OCI-M2 (cell line): ENCODE measurements around the gene NPPA.

Source experiments
- DNase-seq: peaks from one replicate; lab custom pipeline; 2025; ENCODE audit not compliant: unreplicated experiment; lab: John Stamatoyannopoulos, UW

NPPA gene

DNA sequence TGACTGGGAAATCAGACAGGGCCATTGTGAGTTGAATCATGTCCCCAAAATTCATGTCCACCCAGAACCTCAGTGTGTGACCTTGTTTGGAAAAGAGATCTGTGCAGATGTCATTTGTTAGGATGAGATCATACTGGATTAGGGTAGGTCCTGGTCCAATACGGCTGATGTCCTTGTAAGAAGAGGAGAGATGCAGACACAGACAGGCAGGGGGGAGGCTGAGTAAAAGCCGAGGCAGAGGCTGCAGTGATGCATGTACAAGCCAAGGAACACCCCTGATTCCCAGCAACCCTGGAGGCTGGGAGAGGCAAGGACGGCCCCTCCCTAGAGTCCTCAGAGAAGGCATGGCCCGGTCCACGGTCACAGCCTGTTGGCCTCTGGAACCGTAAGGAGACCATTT is 27.0 kb upstream of the NPPA start:
- DNase-seq = no peak

DNA sequence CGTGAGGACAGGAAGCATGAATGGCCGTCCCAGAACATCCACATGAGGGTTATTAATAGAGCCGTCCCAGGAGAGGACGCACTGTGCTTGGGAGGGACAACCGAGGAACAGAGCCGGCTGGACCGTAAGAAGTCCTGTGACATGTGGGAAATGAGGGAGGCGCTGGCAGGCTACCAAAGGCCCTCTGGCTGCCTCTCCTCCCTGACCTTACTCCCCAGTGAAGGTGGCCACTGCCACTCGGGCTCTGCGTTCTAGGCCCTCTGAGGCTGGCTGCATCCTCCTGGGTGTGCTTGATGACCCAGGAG is 26.6 kb upstream of the NPPA start:
- DNase-seq = no peak

DNA sequence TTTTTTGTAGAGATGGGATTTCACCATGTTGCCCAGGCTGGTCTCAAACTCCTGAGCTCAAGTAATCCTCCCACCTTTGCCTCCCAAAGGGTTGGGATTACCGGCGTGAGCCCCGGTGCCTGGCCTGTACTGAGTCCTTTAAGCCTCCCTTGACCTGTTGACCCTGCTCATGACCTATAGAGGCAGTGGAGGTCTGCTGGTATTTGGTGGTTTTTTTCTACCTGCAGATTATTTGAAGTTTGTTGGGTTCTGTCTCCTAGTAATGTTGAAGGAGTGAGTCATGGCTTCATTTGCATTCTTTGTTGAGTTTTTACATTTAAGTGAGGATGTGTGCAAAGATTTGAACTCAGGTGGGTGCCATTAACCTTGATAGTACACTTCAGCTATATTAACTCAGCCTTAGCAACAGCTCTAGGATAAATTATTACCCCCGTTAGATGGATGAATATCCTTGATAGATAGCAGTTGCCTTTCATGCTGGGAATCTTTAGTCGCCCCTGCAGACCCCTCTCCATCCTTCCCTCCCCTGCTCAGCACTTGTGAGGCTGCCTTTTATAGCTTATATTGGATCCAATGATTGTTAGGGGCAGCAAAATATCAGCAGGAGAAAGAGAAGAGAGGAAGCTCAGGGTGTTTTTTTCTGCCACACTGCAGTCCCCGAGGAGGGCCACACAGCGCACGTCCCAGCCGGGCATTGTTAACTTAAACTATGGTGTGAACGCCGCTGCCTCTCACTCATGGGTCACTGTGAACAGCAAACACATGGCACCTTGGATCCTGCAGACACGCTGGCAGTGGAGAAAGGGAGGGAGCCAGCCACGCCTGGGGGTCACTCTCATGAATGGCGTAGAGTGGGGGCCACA is 26.0 kb upstream of the NPPA start:
- no peak for DNase-seq

DNA sequence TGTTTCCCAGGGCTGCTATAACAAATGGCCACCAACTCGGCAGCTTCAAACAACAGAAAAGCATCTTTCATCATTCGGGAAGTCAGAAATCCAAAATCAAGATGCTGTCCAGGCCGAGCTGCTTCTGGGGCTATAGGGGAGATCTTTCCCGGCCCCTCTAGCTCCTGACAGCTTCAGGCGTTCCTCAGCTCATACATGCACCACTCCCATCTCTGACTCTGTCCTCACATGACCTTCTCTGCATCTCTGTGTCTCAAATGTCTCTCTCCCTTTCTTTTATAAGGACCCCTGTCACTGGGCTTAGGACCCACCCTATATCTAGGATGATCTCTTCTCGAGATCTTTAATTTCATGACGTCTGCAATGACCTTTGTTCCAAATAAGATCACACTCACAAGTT is 25.0 kb upstream of the NPPA start:
- no peak for DNase-seq

DNA sequence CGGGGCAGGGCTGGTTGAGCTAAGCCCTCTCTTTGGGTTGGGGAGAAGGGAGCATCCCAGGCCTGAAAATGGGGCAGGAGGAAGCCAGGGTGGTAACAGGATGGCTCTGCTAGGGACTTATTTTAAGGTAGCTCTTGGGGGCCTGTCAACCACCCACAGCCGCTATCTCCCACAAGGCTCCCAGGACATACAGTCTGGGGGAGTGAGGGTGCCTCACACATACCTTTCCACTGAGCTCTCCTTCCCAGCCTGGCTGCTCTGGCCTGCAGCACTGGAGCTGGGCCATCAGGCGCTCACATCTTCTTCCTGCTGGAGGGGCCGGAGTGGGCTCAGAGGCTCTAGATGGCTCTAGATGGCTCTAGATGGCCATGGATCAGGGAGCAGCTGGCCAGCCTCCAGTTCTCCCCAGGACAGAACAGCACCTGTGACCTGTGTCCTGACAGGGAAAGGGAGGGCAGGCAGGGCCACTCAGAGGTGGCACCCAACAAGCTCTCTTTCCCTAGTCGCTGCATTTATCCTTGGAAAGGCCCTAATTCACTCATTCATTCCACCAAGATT is 22.1 kb upstream of the NPPA start:
- no peak for DNase-seq

DNA sequence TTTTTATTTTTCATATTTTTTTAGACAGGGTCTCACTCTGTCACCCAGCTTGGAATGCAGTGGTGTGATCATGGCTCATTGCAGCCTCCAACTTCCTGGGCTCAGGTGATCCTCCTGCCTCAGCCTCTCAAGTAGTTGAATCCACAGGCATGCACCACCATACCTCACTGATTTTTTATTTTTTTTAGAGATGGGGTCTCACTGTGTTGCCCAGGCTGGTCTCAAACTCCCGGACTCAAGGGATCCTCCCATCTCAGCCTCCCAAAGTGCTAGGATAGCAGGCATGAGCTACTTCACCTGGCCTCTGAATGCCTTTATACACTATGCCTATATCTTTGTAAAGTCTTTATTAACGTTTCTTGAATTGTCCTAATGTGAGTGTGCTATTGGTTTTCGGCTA is 21.5 kb upstream of the NPPA start:
- no peak for DNase-seq

DNA sequence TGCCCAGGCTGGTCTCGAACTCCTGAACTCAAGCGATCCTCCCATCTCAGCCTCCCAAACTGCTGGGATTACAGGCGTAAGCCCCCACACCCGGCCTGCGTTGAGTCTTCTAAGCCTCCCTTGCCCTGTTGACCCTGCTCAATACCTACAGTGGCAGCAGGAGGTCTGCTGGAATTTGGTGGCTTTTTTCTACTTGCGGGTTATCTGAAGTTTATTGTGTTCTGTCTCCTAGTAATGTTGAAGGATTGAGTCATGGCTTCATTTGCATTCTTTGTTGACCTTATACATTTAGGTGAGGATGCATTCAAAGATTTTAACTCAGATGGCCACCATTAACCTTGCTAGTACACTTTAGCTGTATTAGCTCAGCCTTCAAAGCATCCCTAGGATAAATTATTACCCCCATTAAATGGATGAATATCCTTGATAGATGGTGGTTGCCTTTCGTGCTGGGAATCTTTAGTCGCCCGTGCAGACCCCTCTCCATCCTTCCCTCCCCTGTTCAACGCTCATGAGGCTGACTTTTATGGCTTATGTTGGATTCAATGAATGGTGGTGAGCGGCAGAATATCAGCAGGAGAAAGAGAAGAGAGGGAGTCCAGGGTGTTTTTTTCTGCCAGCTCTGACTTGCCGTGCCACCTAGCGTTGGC is 20.9 kb upstream of the NPPA start:
- DNase-seq = no peak

DNA sequence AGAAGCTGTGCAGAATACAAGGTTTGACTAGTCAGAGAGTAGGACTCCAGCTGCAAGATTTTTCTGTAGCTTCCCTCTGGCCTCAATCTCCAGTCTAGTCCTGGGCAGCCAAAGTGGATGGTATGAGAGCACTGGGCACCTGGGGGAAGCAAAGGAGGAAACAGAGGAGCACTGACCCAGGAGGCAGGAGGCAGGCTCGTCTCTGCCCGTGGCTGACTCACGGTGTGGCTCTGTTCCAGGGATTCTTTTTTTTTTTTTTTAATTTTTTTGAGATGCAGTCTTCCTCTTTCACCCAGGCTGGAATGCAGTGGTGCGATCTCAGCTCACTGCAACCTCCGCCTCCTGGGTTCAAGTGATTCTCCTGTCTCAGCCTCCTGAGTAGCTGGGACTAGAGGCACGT is 15.3 kb upstream of the NPPA start:
- no peak for DNase-seq

DNA sequence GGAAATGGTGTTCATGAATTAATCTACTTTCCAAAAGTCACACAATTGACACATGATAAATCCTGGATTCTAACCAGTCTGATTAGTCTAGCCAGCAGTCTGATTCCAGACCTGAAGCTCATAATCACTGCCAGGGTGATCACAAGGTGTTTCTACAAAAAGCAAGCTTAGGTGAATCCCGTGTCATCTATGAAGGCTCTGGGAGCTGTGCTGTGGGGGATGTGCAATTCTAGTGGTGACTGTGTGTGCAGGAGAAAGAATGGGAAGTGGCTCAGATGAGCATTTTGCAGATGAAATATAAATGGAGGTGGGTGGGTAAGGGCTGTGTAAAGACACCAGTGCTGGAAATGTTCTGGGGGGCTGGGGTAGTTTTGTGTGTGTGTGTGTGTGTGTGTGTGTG is 13.0 kb upstream of the NPPA start:
- no peak for DNase-seq

DNA sequence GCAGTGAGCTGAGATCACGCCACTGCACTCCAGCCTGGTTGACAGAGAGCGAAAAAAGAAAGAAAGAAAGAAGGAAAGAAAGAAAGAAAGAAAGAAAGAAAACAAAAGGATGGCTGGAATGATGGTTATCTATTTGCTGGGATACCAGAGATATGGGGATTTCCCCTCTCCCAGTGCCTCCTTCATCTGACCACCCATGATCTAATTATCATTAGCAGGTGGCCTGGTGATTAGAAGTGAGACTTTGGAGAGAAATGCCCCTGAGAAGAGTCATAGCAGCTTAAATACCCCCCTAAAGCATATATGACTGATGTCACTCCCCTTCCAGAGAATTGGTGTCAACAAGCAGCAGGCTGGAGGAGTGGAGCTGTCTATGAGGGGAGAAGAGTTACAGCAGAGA is 12.5 kb upstream of the NPPA start:
- no peak for DNase-seq

DNA sequence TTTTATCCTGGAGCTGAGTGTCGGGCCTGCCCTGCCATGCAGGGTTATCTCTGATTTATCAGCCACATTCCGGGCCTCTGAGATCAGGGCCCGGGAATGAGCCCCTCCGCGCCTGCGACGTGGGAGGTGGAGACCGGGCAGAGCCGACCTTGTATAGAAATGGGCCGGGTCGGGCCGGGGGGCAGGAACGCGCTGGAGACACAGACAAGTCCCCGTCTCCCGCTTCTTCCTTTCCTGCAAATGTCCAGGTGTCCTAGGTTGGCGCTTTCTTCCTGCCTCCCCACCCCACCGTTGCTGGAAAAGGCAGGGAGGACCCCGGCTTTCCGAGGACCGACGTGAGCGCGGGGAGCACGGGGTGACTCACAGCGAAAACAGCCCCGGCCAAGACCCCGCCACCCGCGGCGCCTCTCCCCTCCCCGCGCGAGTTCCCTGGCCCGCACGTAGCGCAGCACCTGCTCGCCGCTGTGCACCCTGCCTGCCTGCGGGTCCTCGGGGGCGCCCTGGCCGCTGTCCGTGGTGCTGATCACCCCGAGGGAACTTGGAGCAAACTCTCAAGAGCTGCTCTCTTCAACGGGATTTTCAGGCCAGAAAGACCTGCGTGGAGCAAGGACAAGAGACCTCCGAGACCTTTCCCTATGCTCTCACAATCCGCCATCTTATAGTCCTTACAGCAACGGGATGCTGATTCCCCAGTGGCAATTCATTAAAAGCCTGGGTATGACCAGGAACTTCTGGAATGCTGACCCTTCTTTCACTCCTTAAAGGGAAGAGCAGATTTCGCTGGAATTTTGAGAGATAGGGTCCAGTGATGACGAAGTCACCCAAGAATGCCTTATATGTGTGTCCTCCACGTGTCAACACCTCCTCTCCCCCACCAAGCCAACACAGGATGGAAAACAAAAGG is 11.6 kb upstream of the NPPA start:
- DNase-seq = no peak

DNA sequence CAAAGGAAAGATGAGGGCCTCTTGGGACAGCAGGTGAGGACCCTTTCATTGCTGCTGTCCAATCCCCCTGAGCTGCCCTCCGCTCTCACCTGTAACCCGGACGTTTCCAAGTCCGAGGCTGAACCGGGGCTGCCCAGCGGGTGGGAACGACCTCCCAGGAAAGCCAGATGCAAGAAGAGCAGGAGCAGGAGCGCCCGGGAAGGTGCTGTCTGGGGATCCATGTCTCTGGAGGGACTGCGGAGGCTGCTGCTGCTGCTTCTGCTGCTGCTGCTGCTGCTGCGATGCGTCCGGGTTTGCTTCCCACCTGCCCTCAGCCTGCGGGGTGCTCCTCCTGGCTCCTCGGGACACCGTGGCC is 11.0 kb upstream of the NPPA start, which contains the start of gene NPPB:
Gene NPPB, minus strand, starts transcription at position 333 of the 355 bp plus-strand sequence. Its CDS starts 112 bp downstream, at position 221.
- DNase-seq = no peak

DNA sequence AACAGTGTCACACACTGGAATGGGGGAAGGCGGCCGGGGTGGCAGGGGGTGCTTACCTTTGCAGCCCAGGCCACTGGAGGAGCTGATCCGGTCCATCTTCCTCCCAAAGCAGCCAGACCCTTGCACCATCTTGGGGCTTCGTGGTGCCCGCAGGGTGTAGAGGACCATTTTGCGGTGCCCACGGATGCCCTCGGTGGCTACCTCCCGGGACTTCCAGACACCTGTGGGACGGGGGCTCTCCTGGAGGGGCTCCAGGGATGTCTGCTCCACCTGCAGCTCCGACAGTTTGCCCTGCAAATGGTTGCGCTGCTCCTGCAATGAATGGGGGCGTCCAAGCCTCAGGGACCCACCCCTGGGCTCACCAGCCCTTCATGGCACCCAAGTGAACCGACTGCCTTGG is 10.6 kb upstream of the NPPA start:
- DNase-seq = no peak

DNA sequence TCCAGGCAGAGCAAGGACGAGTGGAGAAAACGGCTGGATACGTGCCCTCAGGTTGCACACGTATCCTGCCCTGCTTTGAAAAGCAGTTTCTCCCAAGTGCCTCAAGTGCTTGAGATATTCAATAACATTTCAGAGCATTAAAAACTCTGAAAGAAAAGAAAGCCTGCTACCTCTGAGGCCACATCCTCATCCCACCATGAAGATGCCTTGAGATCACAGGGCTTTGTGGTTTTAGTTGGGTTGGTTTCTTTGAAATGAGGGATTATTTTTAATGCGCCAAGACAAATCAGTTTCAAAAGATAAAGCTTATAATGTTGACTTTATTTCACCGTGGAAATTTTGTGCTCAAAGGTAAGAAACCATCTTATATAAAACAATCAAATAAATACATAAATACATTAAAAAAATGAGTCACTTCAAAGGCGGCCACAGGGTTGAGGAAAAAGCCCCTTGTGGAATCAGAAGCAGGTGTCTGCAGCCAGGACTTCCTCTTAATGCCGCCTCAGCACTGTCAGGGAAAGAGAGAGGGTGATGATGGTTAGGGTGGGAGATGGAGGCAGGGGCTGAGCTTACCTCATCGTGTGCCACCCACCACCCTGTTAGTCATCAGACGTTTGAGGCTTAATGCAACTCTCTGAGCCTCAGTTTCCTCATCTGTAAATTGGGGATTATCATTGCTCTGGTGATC is 9.7 kb upstream of the NPPA start:
- no peak for DNase-seq

DNA sequence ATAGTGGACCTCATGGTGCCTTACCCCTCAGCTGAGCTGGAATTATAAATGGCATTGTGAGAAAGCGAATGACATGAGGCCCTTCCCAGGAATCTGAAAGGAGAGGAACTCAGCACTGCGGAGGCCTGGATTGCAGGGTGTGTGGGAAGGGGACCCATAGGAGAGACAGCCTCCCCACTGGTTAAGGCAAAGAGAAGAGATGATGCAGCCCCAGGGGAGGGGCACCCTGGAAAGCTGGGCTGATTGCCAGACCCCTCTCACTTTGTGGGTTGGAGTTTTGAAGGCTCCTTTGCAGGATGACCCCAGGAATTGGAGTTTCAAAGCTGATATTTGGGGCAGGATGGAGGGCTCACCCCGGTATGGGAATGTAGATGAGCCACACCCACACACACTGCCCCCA is 9.1 kb upstream of the NPPA start:
- DNase-seq = no peak

DNA sequence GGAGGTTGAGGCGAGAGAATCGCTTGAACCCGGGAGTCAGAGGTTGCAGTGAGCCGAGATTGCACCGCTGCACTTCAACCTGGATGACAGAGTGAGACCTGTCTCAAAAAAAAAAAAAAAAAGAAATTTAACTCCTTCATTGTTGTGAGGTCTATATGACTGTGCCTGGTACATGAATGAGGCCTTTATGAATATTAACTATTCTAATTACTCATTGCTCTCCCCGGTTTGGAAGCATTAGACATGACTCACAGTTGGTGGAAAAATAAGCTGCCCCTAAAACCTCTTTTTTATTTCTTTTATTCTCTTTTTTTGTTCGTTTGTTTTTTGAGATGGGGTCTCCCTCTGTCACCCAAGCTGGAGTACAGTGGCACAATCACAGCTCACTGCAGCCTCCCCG is 7.8 kb upstream of the NPPA start:
- DNase-seq = no peak

DNA sequence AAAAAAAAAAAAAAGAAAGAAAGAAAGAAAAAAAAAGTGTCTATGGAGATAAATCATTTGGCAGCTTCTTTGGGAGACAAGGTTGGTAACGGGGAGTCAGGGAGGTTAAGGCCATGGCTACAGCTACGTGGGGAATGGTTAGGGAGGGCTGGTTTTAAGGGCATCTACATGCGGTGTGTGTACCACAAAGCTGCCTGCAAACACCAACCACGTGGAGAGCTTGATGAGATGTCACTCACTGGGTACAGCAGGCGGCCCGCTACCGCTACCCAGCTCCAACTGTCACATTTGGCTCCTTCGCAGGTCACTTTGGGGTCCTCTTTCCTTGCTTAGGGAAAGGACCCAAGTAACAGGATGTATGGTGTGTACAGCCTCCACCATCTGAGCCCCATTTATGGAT is 6.9 kb upstream of the NPPA start:
- no peak for DNase-seq

DNA sequence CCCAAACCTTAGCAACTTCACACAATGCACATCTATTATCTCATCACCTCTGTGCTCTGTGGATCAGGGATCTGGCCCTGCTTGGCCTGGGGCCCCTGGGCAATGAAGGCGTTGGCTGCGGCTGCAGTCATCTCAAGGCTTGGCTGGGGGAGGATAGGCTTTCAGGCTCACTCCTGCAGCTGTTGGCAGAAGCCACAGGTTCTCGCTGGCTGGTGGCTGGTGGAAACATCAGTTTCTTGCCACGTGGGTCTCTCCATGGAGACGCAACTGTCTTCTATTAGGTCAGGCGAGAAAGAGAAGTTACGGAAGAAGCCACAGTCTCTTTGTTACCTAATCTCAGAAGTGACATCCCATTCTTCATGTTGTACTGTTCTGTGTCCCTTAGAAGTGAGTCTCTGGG is 3.6 kb upstream of the NPPA start:
- no peak for DNase-seq

DNA sequence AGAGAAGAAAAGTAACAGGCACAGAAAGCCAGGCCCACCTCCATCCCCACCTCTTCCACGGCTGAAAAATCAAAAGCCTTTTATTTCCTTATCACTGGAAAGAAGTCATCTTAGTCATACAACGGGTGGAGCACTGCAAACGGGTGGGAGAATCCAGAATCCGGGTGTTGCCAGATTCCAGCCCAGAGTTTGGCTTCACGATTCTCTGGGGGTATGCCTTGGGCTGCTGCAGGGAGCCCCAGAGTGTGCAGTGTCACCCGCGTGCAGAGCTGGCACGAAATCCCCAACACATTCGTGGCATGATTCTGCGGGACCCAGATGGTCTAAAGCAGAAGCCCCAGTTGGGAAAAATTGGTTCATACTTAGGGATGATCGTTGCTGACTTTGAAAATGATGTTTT is 2.6 kb upstream of the NPPA start:
- DNase-seq = no peak

DNA sequence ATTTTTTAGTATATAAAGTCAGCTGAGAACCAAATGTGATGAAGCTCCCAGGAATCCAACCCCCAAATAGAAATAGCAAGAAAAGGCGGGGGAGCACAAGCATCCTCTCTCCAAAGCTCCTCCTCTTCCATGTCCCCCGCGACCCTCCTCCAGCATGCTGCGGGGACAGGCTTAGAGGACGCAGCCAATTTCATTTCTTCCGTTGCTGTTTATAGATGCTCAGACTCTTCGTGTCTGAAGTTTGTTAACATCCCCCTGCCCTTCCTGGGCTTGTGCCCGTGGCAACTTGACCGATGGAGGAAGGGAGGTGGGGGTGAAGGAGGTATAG is 754 bp upstream of the NPPA start:
- no peak for DNase-seq

DNA sequence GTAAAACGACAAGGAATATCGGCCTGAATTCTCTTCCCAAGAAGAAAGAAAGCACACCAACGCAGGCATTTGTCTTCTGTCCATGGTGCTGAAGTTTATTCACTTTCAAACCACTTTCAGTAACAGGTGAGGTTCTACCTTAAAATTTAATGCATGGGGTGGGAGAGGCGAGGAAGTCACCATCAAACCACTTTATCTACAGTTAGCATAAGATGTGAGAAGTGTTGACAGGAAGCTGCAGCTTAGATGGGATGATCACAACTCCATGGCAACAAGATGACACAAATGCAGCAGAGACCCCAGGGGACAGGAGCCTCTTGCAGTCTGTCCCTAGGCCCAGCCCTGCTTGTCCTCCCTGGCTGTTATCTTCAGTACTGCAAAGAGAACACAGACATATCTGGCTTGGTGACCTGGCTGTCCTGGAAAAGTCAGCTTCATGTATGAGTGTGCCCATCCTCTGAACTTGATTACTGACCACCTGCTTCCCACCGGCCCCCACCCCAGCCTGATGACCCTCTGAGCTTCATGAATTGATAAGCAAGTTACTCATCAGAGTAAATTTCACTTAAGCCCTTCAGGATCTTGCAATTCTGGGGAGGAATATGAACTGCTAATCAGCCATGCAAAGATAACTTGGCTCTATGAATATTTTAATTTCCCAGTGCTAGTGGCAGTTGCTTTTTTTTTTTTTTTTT is 1.8 kb downstream of the NPPA start:
- no peak for DNase-seq
